GM12874 (cell line): ENCODE measurements around the gene YBX3.

Experiments used
- CTCF ChIP-seq: IDR thresholded peaks from 2 replicates; pipeline ENCODE4 v1.5.1; 2011; ENCODE audit warnings: low read depth, mild to moderate bottlenecking, control low read depth, low read length, moderate library complexity; ENCODE audit not compliant: insufficient read depth

The YBX3 gene

DNA sequence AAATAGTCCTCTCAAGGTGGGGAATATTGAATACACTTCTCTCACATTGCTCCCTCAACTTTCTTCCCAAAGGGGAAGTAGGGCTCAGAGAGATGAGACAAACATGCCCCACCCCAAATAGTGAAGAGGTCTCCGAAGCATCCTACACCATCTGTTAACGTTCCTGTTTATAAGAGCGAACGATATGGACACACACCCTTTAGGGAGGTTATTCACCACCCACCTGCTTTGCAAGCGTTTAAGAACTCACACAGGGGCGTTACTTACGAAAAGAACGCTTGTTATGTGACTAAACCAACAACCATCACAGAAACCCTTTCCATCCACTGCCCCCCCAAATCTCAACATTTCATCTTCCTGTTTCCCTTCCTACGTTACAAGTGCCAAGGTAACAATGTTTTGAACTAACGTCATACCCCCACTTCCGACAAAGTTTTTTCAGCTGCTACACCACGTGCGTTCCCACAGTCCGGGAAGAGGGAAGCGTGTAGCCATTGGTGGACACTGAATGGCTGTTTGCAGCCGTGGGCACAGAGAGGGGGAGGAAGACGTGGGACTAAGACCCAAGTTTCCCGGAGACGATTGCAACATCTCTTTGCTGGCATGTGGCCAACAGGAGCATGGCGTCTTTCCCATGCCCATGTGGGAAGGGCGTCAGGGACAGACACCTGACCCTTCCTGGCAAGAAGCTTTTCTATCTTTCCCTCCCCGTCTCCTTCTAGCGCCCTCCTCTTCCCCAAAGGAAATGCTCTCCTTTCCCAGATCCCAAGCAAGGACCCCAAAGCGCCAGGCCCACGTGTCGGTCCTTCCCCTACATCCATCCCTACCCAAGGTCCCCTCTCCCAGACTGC is 1.2 kb downstream of the YBX3 start:
- no peak for TF ChIP-seq CTCF

GRCh38 chr12:10720974-10721650 is 2.0 kb downstream of the YBX3 start:
- TF ChIP-seq CTCF = no peak

- TF ChIP-seq CTCF = no peak
Observed at GRCh38 chr12:10719482-10719881, 3.6 kb downstream of the YBX3 start.

DNA sequence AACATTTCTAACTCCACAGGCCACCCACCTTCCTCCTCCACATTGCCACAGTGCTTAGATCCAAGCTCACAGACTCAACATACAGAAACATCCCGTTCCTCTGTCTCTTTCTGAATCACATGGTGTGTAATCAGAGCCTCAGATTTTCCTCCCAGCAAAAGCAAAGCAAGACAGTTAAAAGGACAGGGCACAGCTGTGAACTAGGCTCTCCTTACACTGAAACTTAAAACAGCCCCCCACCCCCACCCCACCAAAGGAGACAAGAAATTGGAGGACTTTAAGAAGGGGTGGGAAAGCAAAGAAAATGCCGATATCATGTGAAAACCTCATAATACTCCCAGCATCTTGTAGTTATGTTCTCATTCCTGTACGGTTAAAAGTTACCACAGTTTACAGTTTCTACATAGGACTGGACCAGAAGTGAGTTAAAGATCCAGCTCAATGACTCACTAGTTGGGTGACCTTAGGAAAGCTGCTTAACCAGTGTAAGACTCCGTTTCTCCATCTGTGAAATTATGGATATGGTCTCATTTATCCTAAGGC is 4.8 kb downstream of the YBX3 start:
- TF ChIP-seq CTCF = no peak

DNA sequence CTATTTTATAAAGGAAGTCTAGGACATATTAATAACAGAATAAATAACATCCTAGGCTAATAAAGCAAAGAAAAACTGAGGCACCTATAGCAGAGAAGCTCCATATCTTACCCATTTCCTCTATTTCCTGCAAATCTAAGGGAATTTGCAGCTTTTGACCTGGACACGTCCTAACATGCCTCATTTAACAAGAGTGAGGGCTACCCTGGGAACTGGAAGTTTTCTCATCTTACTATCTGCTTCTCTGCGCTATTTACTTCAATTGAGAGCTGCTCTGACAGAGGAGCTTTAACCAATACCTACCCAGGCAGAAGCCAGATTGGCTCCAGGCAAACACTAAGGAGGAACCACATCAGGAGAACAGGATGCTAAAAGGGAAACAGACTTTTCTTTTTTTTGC is 5.7 kb downstream of the YBX3 start:
- TF ChIP-seq CTCF = no peak

DNA sequence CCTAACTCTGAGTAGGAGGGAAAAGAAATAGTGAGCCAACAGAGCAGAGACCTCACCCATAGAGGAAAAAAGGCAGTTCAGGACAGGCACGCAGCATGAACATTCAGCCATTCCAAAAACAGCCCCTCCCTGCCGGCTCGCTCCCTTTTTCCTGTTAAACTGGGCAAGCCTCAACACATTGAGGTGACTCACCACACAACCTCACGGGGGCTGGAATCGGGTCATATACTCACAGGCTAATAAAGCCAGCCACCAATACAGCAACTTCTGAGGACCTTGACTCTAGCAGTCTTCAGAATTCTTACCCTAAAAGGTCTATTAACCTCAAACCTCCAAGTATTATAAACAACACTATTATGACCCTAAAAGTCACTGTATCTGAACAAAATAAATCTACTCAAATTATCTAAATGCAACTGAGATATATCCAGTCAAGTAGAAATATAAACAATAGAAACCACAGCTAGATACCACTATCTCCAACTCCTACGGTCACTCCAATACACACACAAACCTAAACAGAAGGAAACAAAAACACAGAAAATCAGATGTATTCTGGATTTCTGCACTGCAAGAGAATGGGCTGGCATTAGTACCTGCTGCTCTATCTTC is 6.3 kb downstream of the YBX3 start:
- no peak for TF ChIP-seq CTCF

DNA sequence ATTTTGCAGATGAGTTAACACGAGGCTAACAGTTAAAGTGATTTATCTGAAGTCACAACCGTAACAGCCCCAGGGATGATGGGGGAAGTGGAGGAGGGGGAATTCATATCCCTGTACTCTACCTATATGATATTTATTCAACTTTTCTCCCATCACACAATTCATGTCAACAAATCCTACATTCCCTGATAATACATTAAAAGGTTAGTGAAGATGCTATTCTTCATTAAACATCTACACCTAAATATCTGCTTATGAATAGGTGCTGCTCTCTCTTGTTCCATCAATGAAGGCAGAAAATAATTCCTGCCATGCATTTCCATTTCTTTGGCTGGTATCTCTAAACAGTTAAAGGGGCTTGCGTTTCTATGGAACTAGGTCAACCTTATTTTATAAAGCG is 6.8 kb downstream of the YBX3 start:
- no peak for TF ChIP-seq CTCF
